IPS-15b (cell line): ENCODE measurements around the gene CSF1R.

ENCODE experiments used
- H3K27me3 ChIP-seq: one replicate; pipeline ENCODE4 v1.6.1; 2013; ENCODE audit warnings: low read length; ENCODE audit not compliant: control insufficient read depth, insufficient read depth
- H3K36me3 ChIP-seq: one replicate; pipeline ENCODE4 v1.6.1; 2013; ENCODE audit warnings: low read length; ENCODE audit not compliant: control insufficient read depth, insufficient read depth
- H3K4me1 ChIP-seq: one replicate; pipeline ENCODE4 v1.6.1; 2013; ENCODE audit warnings: mild to moderate bottlenecking, low read length; ENCODE audit not compliant: control insufficient read depth, insufficient read depth
- H3K4me3 ChIP-seq: one replicate; pipeline ENCODE4 v1.5.1; 2013; ENCODE audit warnings: low read depth, low read length
- H3K9ac ChIP-seq: one replicate; pipeline ENCODE4 v1.6.1; 2013; ENCODE audit warnings: low read depth, mild to moderate bottlenecking, low read length
- H3K9me3 ChIP-seq: one replicate; pipeline ENCODE4 v1.6.1; 2013; ENCODE audit warnings: mild to moderate bottlenecking, low read length; ENCODE audit not compliant: control insufficient read depth, insufficient read depth

CSF1R gene

GRCh38 chr5:150118561-150119229, 32.3 kb upstream of the CSF1R start:
- no peaks in the 10 kb centered on the region for H3K4me1 ChIP-seq
- H3K9me3 ChIP-seq, result no peaks in the 10 kb centered on the region
- no peaks in the 10 kb centered on the region for H3K36me3 ChIP-seq

GRCh38 chr5:150117945-150118560, 31.7 kb upstream of the CSF1R start:
- H3K4me3 ChIP-seq, result no peak overlapping the region
- no peaks in the 10 kb centered on the region for H3K36me3 ChIP-seq

More at GRCh38 chr5:150118561-150119229, 32.3 kb upstream of the CSF1R start:
- Histone ChIP-seq H3K4me3 (no peak overlapping the region), H3K9ac (no peak overlapping the region), H3K27me3 (peaks cover 6% of the 10 kb centered on the region)

DNA sequence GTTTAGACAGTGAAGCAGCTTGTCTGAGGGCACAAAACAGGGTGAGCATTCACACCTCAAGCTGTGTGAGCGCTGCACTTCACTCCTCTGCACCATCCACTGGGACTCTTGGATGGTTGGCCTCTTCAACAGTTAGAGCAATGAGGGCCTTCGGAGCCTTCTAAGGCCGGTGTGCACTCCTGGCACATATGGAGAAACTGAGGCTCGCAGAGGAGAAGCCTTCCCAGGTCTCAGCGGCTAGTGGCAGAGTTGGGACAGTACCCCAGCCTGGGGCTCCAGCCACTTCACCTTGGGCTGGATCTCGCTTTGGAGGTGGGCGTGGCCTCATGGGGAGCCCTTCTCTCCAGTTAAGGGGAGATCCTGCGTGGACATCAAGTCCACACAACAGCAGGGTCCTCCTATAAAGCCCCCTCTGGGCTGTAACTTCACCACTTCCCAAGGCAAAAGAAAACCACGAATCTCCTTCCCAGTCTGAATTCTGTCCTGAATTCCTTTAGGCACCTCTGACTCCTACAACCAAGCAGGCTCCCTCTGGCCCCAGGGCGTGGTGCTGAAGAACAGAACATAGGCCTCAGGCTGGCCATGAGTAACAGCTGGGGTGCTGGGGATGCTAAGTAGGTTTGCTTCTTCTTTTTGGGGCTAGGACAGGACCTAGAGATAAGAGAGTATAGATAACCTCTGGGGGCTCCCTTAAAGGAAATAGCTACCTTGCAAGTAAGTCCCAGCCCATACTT, 30.5 kb upstream of the CSF1R start:
- no peak overlapping the region for H3K9ac ChIP-seq
- no peaks in the 10 kb centered on the region for H3K9me3 ChIP-seq
- H3K27me3 ChIP-seq, result peaks cover 6% of the 10 kb centered on the region
- H3K4me3 ChIP-seq, result no peak overlapping the region
- no peaks in the 10 kb centered on the region for H3K36me3 ChIP-seq
- H3K4me1 ChIP-seq, result no peaks in the 10 kb centered on the region

More at GRCh38 chr5:150117945-150118560, 31.7 kb upstream of the CSF1R start:
- H3K27me3 ChIP-seq, result peaks cover 6% of the 10 kb centered on the region
- no peaks in the 10 kb centered on the region for H3K9me3 ChIP-seq
- no peaks in the 10 kb centered on the region for H3K4me1 ChIP-seq
- H3K9ac ChIP-seq, result no peak overlapping the region

- H3K9ac ChIP-seq, result no peak overlapping the region
- H3K36me3 ChIP-seq, result no peaks in the 10 kb centered on the region
- H3K4me1 ChIP-seq, result no peaks in the 10 kb centered on the region
- H3K27me3 ChIP-seq, result peaks cover 6% of the 10 kb centered on the region
- no peaks in the 10 kb centered on the region for H3K9me3 ChIP-seq
- H3K4me3 ChIP-seq, result no peak overlapping the region
Measured at GRCh38 chr5:150114773-150115408, 28.5 kb upstream of the CSF1R start.

DNA sequence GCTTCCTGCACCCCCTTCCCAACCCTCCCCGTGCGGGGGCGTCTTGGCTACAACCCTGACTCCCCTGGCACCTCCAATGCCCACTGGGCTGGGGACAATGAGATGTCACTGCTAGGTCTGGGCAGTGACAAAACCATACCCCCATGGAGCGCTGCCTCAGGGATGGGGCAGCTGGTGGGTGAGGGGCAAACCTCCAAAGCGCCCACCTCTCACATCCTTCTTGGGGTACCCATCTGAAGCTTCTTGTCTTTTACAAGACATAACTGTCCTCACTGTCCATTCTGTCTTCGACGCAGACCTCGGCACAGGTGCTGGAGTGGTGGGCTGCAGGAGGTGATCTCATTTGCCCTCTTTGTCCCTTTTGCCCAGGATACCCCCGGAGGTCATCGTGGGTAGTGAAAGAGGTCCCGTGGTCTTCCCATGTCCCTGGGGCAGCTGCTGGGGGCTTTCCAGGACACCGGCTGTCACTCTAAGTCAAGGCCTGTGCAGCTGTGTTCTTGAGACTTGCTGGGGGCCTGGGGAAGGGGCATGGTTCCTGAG, 27.8 kb upstream of the CSF1R start:
- Histone ChIP-seq H3K36me3 (no peaks in the 10 kb centered on the region), H3K9me3 (no peaks in the 10 kb centered on the region), H3K9ac (no peak overlapping the region), H3K4me1 (no peaks in the 10 kb centered on the region), H3K4me3 (no peak overlapping the region), H3K27me3 (peaks cover 4% of the 10 kb centered on the region)

GRCh38 chr5:150113047-150113744, 26.8 kb upstream of the CSF1R start:
- Histone ChIP-seq H3K4me1 (no peaks in the 10 kb centered on the region), H3K4me3 (no peak overlapping the region), H3K9me3 (no peaks in the 10 kb centered on the region), H3K27me3 (no peaks in the 10 kb centered on the region), H3K9ac (no peak overlapping the region), H3K36me3 (no peaks in the 10 kb centered on the region)

GRCh38 chr5:150112201-150113046, 26.1 kb upstream of the CSF1R start:
- Histone ChIP-seq H3K9me3 (no peaks in the 10 kb centered on the region), H3K9ac (no peak overlapping the region), H3K36me3 (no peaks in the 10 kb centered on the region), H3K27me3 (no peaks in the 10 kb centered on the region), H3K4me1 (no peaks in the 10 kb centered on the region), H3K4me3 (no peak overlapping the region)

- H3K4me1 ChIP-seq, result no peaks in the 10 kb centered on the region
- no peaks in the 10 kb centered on the region for H3K36me3 ChIP-seq
- H3K9ac ChIP-seq, result no peak overlapping the region
- H3K4me3 ChIP-seq, result no peak overlapping the region
- H3K27me3 ChIP-seq, result no peaks in the 10 kb centered on the region
- no peaks in the 10 kb centered on the region for H3K9me3 ChIP-seq
Measured at GRCh38 chr5:150111122-150111521, 24.8 kb upstream of the CSF1R start.

- Histone ChIP-seq H3K4me3 (no peak overlapping the region), H3K9ac (no peak overlapping the region), H3K36me3 (no peaks in the 10 kb centered on the region), H3K27me3 (no peaks in the 10 kb centered on the region), H3K9me3 (no peaks in the 10 kb centered on the region), H3K4me1 (no peaks in the 10 kb centered on the region)
Measured at GRCh38 chr5:150109921-150110320, 23.6 kb upstream of the CSF1R start.

DNA sequence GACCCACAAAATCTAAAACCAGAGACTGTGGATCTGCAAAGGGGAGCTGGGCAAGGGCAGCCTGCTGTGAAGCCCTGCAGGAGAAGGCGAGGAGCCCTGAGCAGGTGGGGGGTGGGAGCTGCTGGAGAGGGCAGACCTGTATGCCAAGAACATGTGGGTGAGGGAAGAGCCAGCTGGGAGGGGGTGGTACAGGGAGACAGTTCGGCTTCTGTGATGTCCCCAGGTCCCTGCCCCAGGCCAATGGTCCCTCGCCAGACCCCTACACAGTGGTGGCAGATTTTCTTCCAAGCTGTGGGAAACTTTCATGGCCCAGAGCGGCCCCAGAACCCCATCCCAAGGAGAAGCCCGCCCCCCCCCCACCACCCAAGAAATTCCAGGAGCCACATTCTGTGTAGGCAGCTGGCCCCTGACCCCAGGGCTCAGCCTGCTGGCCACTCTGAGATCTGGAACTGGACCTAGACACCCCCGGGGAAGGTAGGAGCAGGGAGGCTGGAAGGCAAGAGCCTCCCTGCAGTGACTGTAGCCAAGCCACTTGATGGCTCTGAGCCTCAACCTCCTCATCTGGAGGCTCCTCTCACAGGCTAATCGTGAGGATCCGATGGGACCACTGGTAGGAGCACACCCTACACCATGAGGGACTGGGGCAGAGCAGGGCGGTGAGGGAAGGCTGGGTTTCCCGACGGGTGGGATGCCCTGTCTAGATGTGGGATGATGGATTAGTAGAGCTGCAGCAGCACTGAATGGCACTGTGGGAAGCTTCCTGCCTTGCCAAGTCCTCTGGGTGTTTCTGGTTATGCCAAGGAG, 22.6 kb upstream of the CSF1R start:
- Histone ChIP-seq H3K4me1 (no peaks in the 10 kb centered on the region), H3K9me3 (no peaks in the 10 kb centered on the region), H3K9ac (no peak overlapping the region), H3K27me3 (no peaks in the 10 kb centered on the region), H3K36me3 (no peaks in the 10 kb centered on the region), H3K4me3 (no peak overlapping the region)
